NOMO-1 treated with dmso at 0.1 percent for 144 hours (cell line): Measurements from ENCODE around the gene PPM1B.
"Not testable (repeated sequence)": the region's sequence is repeated elsewhere in the genome, so short reads cannot be mapped to it uniquely, and the experiment has no call there.

ENCODE experiments used
- DNase-seq: peaks from one replicate; lab custom pipeline; 2025; ENCODE audit not compliant: unreplicated experiment; lab: John Stamatoyannopoulos, UW

Gene PPM1B

GRCh38 chr2:44155666-44156446 lies 12.8 kb upstream of the PPM1B start:
- no peak for DNase-seq

- DNase-seq: no peak
These were observed 4.9 kb upstream of the PPM1B start for GRCh38 chr2:44163777-44164176.

GRCh38 chr2:44164617-44165016 lies 4.1 kb upstream of the PPM1B start:
- DNase-seq: no peak

GRCh38 chr2:44166096-44166495 lies 2.6 kb upstream of the PPM1B start:
- no peak for DNase-seq

GRCh38 chr2:44167311-44167907 lies 1.3 kb upstream of the PPM1B start:
- no peak for DNase-seq

- DNase-seq: peak; percentile 99
These were observed 581 bp upstream of the PPM1B start for GRCh38 chr2:44167908-44168680.

- peak; percentile 54 for DNase-seq
These were observed 652 bp downstream of the PPM1B start for GRCh38 chr2:44169155-44169898.

- DNase-seq: no peak
These were observed 1.6 kb downstream of the PPM1B start for GRCh38 chr2:44170311-44170717.

GRCh38 chr2:44171018-44171417 lies 2.3 kb downstream of the PPM1B start:
- no peak for DNase-seq

GRCh38 chr2:44171442-44171841 lies 2.8 kb downstream of the PPM1B start:
- DNase-seq: not testable (repeated sequence)

- DNase-seq: no peak
These were observed 3.9 kb downstream of the PPM1B start for GRCh38 chr2:44172576-44172975.

GRCh38 chr2:44178950-44179349 lies 10.3 kb downstream of the PPM1B start:
- DNase-seq: no peak

- peak; percentile 32 for DNase-seq
These were observed 13.0 kb downstream of the PPM1B start for GRCh38 chr2:44181648-44182047.

- no peak for DNase-seq
These were observed 15.4 kb downstream of the PPM1B start for GRCh38 chr2:44184106-44184505.

- peak; percentile 76 for DNase-seq
These were observed 18.1 kb downstream of the PPM1B start for GRCh38 chr2:44186810-44187209.

GRCh38 chr2:44187251-44187650 lies 18.6 kb downstream of the PPM1B start:
- DNase-seq: no peak

- DNase-seq: no peak
These were observed 20.0 kb downstream of the PPM1B start for GRCh38 chr2:44188696-44189095.

GRCh38 chr2:44189104-44189503 lies 20.4 kb downstream of the PPM1B start:
- no peak for DNase-seq

- DNase-seq: no peak
These were observed 21.9 kb downstream of the PPM1B start for GRCh38 chr2:44190526-44190925.

- no peak for DNase-seq
These were observed 23.1 kb downstream of the PPM1B start for GRCh38 chr2:44191739-44192138.

GRCh38 chr2:44192646-44193045 lies 24.0 kb downstream of the PPM1B start:
- no peak for DNase-seq
